H1 (cell line): Measurements from ENCODE around the gene SLC5A10. TPM values are rescaled to one million over a fixed set of nuclear protein-coding genes. Genes with fewer than 3 reads are reported as not detected.
A peak's percentile ranks its signal among the peaks of the same experiment; 100 is the strongest.

Experiments used
- CTCF ChIA-PET: fragments of 300-600 bp; sonication (Branson Sonifier 250); formaldehyde crosslinking; loops from one replicate; lab custom pipeline; 2021; ENCODE audit not compliant: partially characterized antibody; lab: Charles Lee
- POLR2A ChIA-PET: fragments of 300-600 bp; sonication (Branson Sonifier 250); formaldehyde crosslinking; loops from one replicate; lab custom pipeline; 2021; ENCODE audit warnings: inconsistent platforms; ENCODE audit not compliant: partially characterized antibody; lab: Charles Lee
- DNase-seq, 2 experiments: peaks; one replicate each; pipeline versions ENCODE4 v3.0.0 to v3.0.0-alpha.2; 2010 to 2022; ENCODE audit warnings: low spot score in 2 of 2, low read depth in 1 of 2, mixed read lengths in 1 of 2
- FAIRE-seq: peaks from 2 replicates; lab custom pipeline; 2011; peaks lifted over from hg19 to GRCh38; lab: Jason Lieb, UNC
- H2AFZ ChIP-seq: 2 replicates; pipeline ENCODE4 v1.8.1; 2012; ENCODE audit warnings: low read length, inconsistent platforms
- H2AK5ac ChIP-seq: 2 replicates; pipeline ENCODE4 v1.6.1; 2013; ENCODE audit warnings: low read depth, low read length
- H2BK120ac ChIP-seq: replicated peaks from 2 replicates; pipeline ENCODE3; 2013; ENCODE audit warnings: low read depth, low read length, inconsistent platforms
- H2BK12ac ChIP-seq: 2 replicates; pipeline ENCODE4 v1.6.1; 2013; ENCODE audit warnings: low read depth, low read length
- H2BK15ac ChIP-seq: 2 replicates; pipeline ENCODE4 v1.6.1; 2013; ENCODE audit warnings: low read length
- H2BK20ac ChIP-seq: 2 replicates; pipeline ENCODE4 v1.6.1; 2013; ENCODE audit warnings: low read length
- H2BK5ac ChIP-seq: 2 replicates; pipeline ENCODE4 v1.6.1; 2013; ENCODE audit warnings: low read depth, low read length
- H3K14ac ChIP-seq: 2 replicates; pipeline ENCODE4 v1.6.1; 2013; ENCODE audit warnings: inconsistent platforms; ENCODE audit not compliant: insufficient read length
- H3K18ac ChIP-seq: 2 replicates; pipeline ENCODE4 v1.6.1; 2013; ENCODE audit warnings: low read length; ENCODE audit errors: extremely low read depth
- H3K23ac ChIP-seq: 2 replicates; pipeline ENCODE4 v1.6.1; 2013; ENCODE audit warnings: inconsistent platforms; ENCODE audit not compliant: insufficient read length
- H3K23me2 ChIP-seq: 2 replicates; pipeline ENCODE4 v1.6.1; 2013; ENCODE audit warnings: low read depth, low read length
- H3K27ac ChIP-seq: 2 replicates; pipeline ENCODE4 v1.6.1; 2011; ENCODE audit warnings: low read depth, low read length, inconsistent platforms
- H3K27me3 ChIP-seq, 4 experiments: replicated peaks in 1 of 4; 1 replicate in 1 of 4; 2 replicates in 3 of 4; pipeline versions ENCODE4 v1.6.1 to v1.8.1; 2011 to 2013; ENCODE audit warnings: low read length in 3 of 4, mild to moderate bottlenecking in 3 of 4, inconsistent platforms in 2 of 4, mixed read lengths in 2 of 4, moderate library complexity in 1 of 4; ENCODE audit not compliant: control insufficient read depth in 3 of 4, insufficient read depth in 3 of 4; ENCODE audit errors: extremely low read depth in 1 of 4
- H3K36me3 ChIP-seq, 4 experiments: 2 replicates each; pipeline versions ENCODE4 v1.6.1 to v1.8.1; 2011 to 2013; ENCODE audit warnings: mild to moderate bottlenecking in 4 of 4, low read length in 3 of 4, moderate library complexity in 2 of 4, control low read depth in 1 of 4, inconsistent platforms in 1 of 4; ENCODE audit not compliant: insufficient read depth in 4 of 4, control insufficient read depth in 2 of 4
- H3K4ac ChIP-seq: replicated peaks from 2 replicates; pipeline ENCODE3; 2013; ENCODE audit warnings: low read length, low read depth, mixed read lengths, inconsistent platforms; ENCODE audit not compliant: insufficient read length
- H3K4me1 ChIP-seq, 4 experiments: replicated peaks in 1 of 4; 1 replicate in 1 of 4; 2 replicates in 3 of 4; pipeline versions ENCODE4 v1.6.1 to v1.8.1; 2011 to 2013; ENCODE audit warnings: low read length in 3 of 4, inconsistent platforms in 2 of 4, mixed read lengths in 1 of 4; ENCODE audit not compliant: insufficient read depth in 4 of 4, control insufficient read depth in 3 of 4
- H3K4me2 ChIP-seq, 2 experiments: 2 replicates each; pipeline versions ENCODE4 v1.6.1 to v1.8.1; 2011 to 2013; ENCODE audit warnings: low read depth in 2 of 2, low read length in 2 of 2, control low read depth in 1 of 2, inconsistent platforms in 1 of 2, mild to moderate bottlenecking in 1 of 2; ENCODE audit not compliant: insufficient read depth in 1 of 2
- H3K4me3 ChIP-seq, 4 experiments: fragments of 200-600, 300-600 bp in 1 of 4; sonication (generic), shearing (Covaris generic), sonication (Bioruptor Twin) in 1 of 4; 2 replicates each; pipeline versions ENCODE4 v1.5.1 to v1.8.1; 2011 to 2016; ENCODE audit warnings: low read length in 4 of 4, low read depth in 3 of 4, control low read depth in 2 of 4, inconsistent platforms in 2 of 4, mild to moderate bottlenecking in 2 of 4, mixed read lengths in 1 of 4, moderate library complexity in 1 of 4; ENCODE audit not compliant: insufficient read depth in 2 of 4; ENCODE audit errors: extremely low read depth in 1 of 4
- H3K56ac ChIP-seq: replicated peaks from 2 replicates; pipeline ENCODE3; 2013; ENCODE audit warnings: low read depth, mild to moderate bottlenecking, mixed read lengths, low read length, inconsistent platforms; ENCODE audit not compliant: insufficient read length
- H3K79me1 ChIP-seq: 2 replicates; pipeline ENCODE4 v1.6.1; 2013; ENCODE audit warnings: low read depth, low read length, control low read depth
- H3K79me2 ChIP-seq, 2 experiments: 2 replicates each; pipeline versions ENCODE4 v1.6.1 to v1.8.1; 2012 to 2013; ENCODE audit warnings: low read length in 2 of 2, mild to moderate bottlenecking in 2 of 2, inconsistent platforms in 1 of 2; ENCODE audit not compliant: insufficient read depth in 2 of 2, control insufficient read depth in 1 of 2
- H3K9ac ChIP-seq, 4 experiments: replicated peaks in 1 of 4; 1 replicate in 1 of 4; 2 replicates in 3 of 4; pipeline versions ENCODE4 v1.6.1 to v1.8.1; 2011 to 2013; ENCODE audit warnings: low read depth in 3 of 4, low read length in 3 of 4, control low read depth in 2 of 4, mild to moderate bottlenecking in 2 of 4, moderate library complexity in 2 of 4, inconsistent platforms in 1 of 4; ENCODE audit errors: extremely low read depth in 1 of 4
- H3K9me3 ChIP-seq, 2 experiments: 2 replicates each; pipeline versions ENCODE4 v1.6.1 to v1.8.1; 2012 to 2013; ENCODE audit warnings: mild to moderate bottlenecking in 2 of 2, moderate library complexity in 2 of 2, control low read depth in 1 of 2, inconsistent platforms in 1 of 2, low read depth in 1 of 2, low read length in 1 of 2, mixed read lengths in 1 of 2; ENCODE audit not compliant: insufficient read depth in 2 of 2
- H4K20me1 ChIP-seq, 2 experiments: replicated peaks in 1 of 2; 2 replicates each; pipeline versions ENCODE3 to v1.8.1; 2011 to 2013; ENCODE audit warnings: inconsistent platforms in 2 of 2, low read length in 2 of 2, mild to moderate bottlenecking in 1 of 2; ENCODE audit not compliant: insufficient read depth in 2 of 2, control insufficient read depth in 1 of 2
- H4K5ac ChIP-seq: 2 replicates; pipeline ENCODE4 v1.6.1; 2013; ENCODE audit warnings: low read length, low read depth, mixed read lengths, inconsistent platforms; ENCODE audit not compliant: insufficient read length
- H4K8ac ChIP-seq: 2 replicates; pipeline ENCODE4 v1.8.0; 2013; ENCODE audit warnings: mild to moderate bottlenecking, moderate library complexity, low read length, inconsistent platforms; ENCODE audit not compliant: insufficient read depth; ENCODE audit errors: extremely low read depth
- H4K91ac ChIP-seq: replicated peaks from 2 replicates; pipeline ENCODE3; 2013; ENCODE audit warnings: low read length, mixed read lengths, inconsistent platforms; ENCODE audit not compliant: insufficient read length
- BACH1 ChIP-seq: IDR thresholded peaks from 2 replicates; pipeline ENCODE4 v1.6.1; 2012; ENCODE audit warnings: low read length, improper control_type of control experiment
- EGR1 ChIP-seq: IDR thresholded peaks from 2 replicates; pipeline ENCODE4 v1.6.1; 2011; ENCODE audit warnings: low read depth, low read length, borderline replicate concordance
- JUN ChIP-seq: IDR thresholded peaks from 2 replicates; pipeline ENCODE4 v1.6.1; 2011; ENCODE audit warnings: low read depth, mild to moderate bottlenecking, improper control_type of control experiment, low read length
- TBP ChIP-seq: IDR thresholded peaks from 2 replicates; pipeline ENCODE4 v1.6.1; 2011; ENCODE audit warnings: low read depth, low read length, improper control_type of control experiment
- ZNF274 ChIP-seq: IDR thresholded peaks from 2 replicates; pipeline ENCODE4 v1.7.0; 2012; ENCODE audit warnings: low read length, borderline replicate concordance; ENCODE audit errors: extremely low read depth
- WGBS, 2 experiments: shearing (Covaris generic) in 1 of 2; methylation state at CpG; one replicate each; pipeline versions ENCODE4 v1.1.6 to v1.1.7; 2013 to 2015; ENCODE audit warnings: low lambda C conversion rate in 2 of 2, mixed read lengths in 2 of 2, inconsistent platforms in 1 of 2, low coverage in 1 of 2, missing lambda C conversion rate in 1 of 2; ENCODE audit not compliant: insufficient replicate concordance in 2 of 2, insufficient coverage in 1 of 2, insufficient read length in 1 of 2; ENCODE audit errors: extremely low coverage in 1 of 2, missing lambda C conversion rate in 1 of 2; 5-methylcytosine and 5-hydroxymethylcytosine counted together
- polyA plus RNA-seq, 7 experiments: library from polyadenylated mRNA; depleted of rRNA in 3 of 7; stranded (reverse) in 5 of 7; unstranded in 2 of 7; fragments of >200 nt in 5 of 7; fragments of 200-250 nt in 2 of 7; gene quantifications; 1 replicate in 5 of 7; 2 replicates in 1 of 7; 4 replicates in 1 of 7; pipeline versions ENCODE4 v1.2.1 to v1.2.3, GENCODE V29; 2011 to 2013; ENCODE audit warnings: missing spikeins in 2 of 7, mixed read lengths in 2 of 7
- total RNA-seq: library from RNA; stranded (reverse); fragmentation: NEBNext Ultra II Directional; extraction: Animal tissue kit (Norgen Biotek cat#: 25700); gene quantifications from 2 replicates; pipeline ENCODE4 v1.2.1, GENCODE V29; 2021

Gene SLC5A10
- total and polyA plus RNA-seq, 2 of the 8 experiments (the other 6 are each of a cell fraction or from before 2014, with no cell fraction given), result 0.05 to 0.11 TPM

- H3K4me3 ChIP-seq, result peak overlapping the region; percentile 54 to 92 (median 82)
- WGBS, 2 experiments, result 65% methylated on average over 13 of the region's 13 CpGs; no CpG with 5 or more reads in 1 of the 2 experiments
- peak overlapping the region; percentile 91 for H2BK5ac ChIP-seq
- H3K23ac ChIP-seq, result no peak overlapping the region
- no peak overlapping the region for H3K14ac ChIP-seq
- ChIA-PET CTCF (interaction anchor here (0.7 kb wide), 2 partner anchors 10 to 44 kb away, joined by 3 read pairs; no protein-coding TSS in a partner anchor), POLR2A (interaction anchor here (0.7 to 1.2 kb wide), 4 partner anchors 9 to 32 kb away, joined by 3 to 6 read pairs (median 3); no protein-coding TSS in a partner anchor)
- H4K91ac ChIP-seq, result peak overlapping the region; percentile 0
- H3K56ac ChIP-seq, result no peak overlapping the region
- H3K4ac ChIP-seq, result no peak overlapping the region
- peaks cover 0 to 23% (median 18%) of the 10 kb centered on the region in 4 experiments; a peak in 6 of 7 replicates for H3K4me1 ChIP-seq
- peaks cover 10% of the 10 kb centered on the region for H3K23me2 ChIP-seq
- H3K27me3 ChIP-seq, result no peaks in the 10 kb centered on the region
- H3K9ac ChIP-seq, result peak overlapping the region in 3 of 4 experiments; percentile 51 to 80 (median 61); a peak in 4 of 7 replicates
- H3K9me3 ChIP-seq, result peaks cover 0 to 6% of the 10 kb centered on the region in 2 experiments; a peak in 2 of 4 replicates
- DNase-seq, result no peak
- no peak for FAIRE-seq
- peak overlapping the region; percentile 17 for H4K8ac ChIP-seq
- peak overlapping the region; percentile 75; the same call in 1 of the 2 replicates for H3K27ac ChIP-seq
- H2BK20ac ChIP-seq, result 0 out of 2 replicates have a peak overlapping the region, but pooled peaks have one; percentile 48
- peaks cover 0 to 36% of the 10 kb centered on the region in 2 experiments; a peak in 2 of 4 replicates for H3K79me2 ChIP-seq
- H2AFZ ChIP-seq, result peak overlapping the region; percentile 68; the same call in 1 of the 2 replicates
- H2AK5ac ChIP-seq, result peak overlapping the region; percentile 82; the same call in 1 of the 2 replicates
- H2BK15ac ChIP-seq, result peak overlapping the region; percentile 72; the same call in 1 of the 2 replicates
- H2BK12ac ChIP-seq, result 0 out of 2 replicates have a peak overlapping the region, but pooled peaks have one; percentile 84
- H3K18ac ChIP-seq, result peak overlapping the region; percentile 83; the same call in 1 of the 2 replicates
- H4K5ac ChIP-seq, result peak overlapping the region; percentile 0
- peaks cover 10 to 24% of the 10 kb centered on the region in 2 experiments for H4K20me1 ChIP-seq
- peaks cover 2 to 20% (median 6%) of the 10 kb centered on the region in 4 experiments; a peak in 6 of 8 replicates for H3K36me3 ChIP-seq
- H3K4me2 ChIP-seq, result peak overlapping the region; percentile 97
- peaks cover 25% of the 10 kb centered on the region for H3K79me1 ChIP-seq
- H2BK120ac ChIP-seq, result no peak overlapping the region
- TF ChIP-seq ZNF274 (no peak), EGR1 (no peak), BACH1 (no peak), JUN (no peak), TBP (no peak)
These were observed 53.3 kb downstream of the SLC5A10 start for GRCh38 chr17:19005137-19005773.
